Diencephalon (tissue), 1 donor: Measurements from ENCODE around the gene C1QTNF8. TPM values are rescaled to one million over a fixed set of nuclear protein-coding genes. Genes with fewer than 3 reads are reported as not detected.

Experiments used
- total RNA-seq: library from RNA; depleted of rRNA; stranded (reverse); fragments of >200 nt; gene quantifications from one replicate; pipeline ENCODE4 v1.2.3, GENCODE V29; 2014

C1QTNF8 gene
- total RNA-seq: not detected

GRCh38 chr16:1096169-1097082 is at the start of gene C1QTNF8:
Gene C1QTNF8, minus strand, starts transcription at chr16:1096244. Its CDS starts 1,322 bp downstream, at chr16:1094922.

GRCh38 chr16:1072526-1073261 is 23.4 kb downstream of the C1QTNF8 start, which contains the start of gene SSTR5:
Gene SSTR5, plus strand, starts transcription at chr16:1072747. Its CDS starts 6,122 bp downstream, at chr16:1078869.

Other genes starting within 250 kb of the C1QTNF8 start
- 13.4 TPM for gene LMF1, start 125.3 kb downstream of the C1QTNF8 start, total RNA-seq
- gene SOX8, start 114.5 kb downstream of the C1QTNF8 start, total RNA-seq: 49.4 TPM
- 0.23 TPM for gene SSTR5, start 23.5 kb downstream of the C1QTNF8 start, total RNA-seq
- gene CACNA1H, start 56.9 kb upstream of the C1QTNF8 start, total RNA-seq: 24.7 TPM
- not detected for gene TPSG1, start 129.0 kb upstream of the C1QTNF8 start, total RNA-seq
- gene TPSB2, start 133.9 kb upstream of the C1QTNF8 start, total RNA-seq: 0.46 TPM
- not detected for gene TPSAB1, start 144.5 kb upstream of the C1QTNF8 start, total RNA-seq
- gene TPSD1, start 159.8 kb upstream of the C1QTNF8 start, total RNA-seq: not detected
- 48.7 TPM for gene UBE2I, start 213.4 kb upstream of the C1QTNF8 start, total RNA-seq
- gene BAIAP3, start 237.4 kb upstream of the C1QTNF8 start, total RNA-seq: 61.8 TPM